ENCODE results near the gene THEMIS.
"Not testable (repeated sequence)": the region's sequence is repeated elsewhere in the genome, so short reads cannot be mapped to it uniquely, and the experiment has no call there.

Gene THEMIS

DNA sequence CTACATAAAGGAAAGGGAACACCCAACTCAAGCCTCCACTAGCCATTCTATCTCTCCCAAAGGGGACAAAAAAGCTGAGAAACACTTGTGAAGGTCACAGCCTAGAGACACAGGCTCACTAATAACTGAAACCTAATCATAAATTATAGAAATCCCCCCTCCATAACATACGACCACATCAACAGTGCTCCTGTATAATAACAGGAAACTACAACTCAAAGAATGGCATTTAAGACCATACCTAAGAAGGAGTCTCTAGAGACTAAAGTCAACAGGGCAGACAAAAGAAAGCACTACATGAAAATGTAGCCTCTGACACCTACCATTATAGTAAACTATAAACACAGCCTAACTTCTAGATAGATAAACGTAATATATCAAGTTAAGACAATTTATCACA lies 82.7 kb downstream of the THEMIS start:
- H3K4me3 ChIP-seq (ENCODE audit: low read length) = no peak overlapping the region
- DNase-seq (ENCODE audit: low read depth, low spot score) = no peak

DNA sequence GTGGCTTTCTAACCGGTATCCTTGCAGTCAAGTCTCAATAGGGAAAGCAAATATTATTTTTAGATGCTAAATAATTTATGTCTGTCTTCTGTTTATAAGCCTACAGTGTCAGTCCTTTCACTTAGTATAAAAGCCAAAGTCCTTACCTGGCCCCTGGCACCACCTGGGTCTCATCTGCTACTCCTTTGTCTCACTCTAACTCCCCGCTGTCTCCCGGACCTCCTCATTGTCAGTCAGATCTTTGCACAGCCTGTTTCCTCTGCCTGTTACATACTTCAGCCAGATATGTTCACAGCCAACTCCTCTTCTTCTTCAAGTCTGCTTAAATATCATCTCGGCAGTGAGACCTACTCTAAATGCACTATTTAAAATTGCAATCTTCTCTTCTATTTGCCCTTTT lies 84.2 kb downstream of the THEMIS start:
- DNase-seq (ENCODE audit: low read depth, low spot score) = no peak
- H3K4me3 ChIP-seq (ENCODE audit: low read length) = no peak overlapping the region

DNA sequence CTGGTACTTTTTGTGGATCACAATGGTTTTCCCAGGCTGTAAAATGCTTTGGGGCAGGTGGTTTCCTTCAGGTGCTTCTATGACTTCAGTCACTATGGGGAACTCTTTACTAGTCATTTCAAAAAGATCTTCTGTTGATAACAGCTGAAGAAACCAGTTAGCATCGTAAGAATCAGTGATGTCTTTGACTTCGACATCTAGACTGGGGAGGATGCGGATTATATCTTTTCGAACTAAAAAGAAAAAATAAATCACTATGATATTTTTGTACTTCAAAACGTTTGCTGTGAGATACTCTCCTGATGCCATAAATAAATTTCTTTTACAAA lies 87.2 kb downstream of the THEMIS start:
- DNase-seq (ENCODE audit: low read depth, low spot score) = no peak
- no peak overlapping the region for H3K4me3 ChIP-seq (ENCODE audit: low read length)

DNA sequence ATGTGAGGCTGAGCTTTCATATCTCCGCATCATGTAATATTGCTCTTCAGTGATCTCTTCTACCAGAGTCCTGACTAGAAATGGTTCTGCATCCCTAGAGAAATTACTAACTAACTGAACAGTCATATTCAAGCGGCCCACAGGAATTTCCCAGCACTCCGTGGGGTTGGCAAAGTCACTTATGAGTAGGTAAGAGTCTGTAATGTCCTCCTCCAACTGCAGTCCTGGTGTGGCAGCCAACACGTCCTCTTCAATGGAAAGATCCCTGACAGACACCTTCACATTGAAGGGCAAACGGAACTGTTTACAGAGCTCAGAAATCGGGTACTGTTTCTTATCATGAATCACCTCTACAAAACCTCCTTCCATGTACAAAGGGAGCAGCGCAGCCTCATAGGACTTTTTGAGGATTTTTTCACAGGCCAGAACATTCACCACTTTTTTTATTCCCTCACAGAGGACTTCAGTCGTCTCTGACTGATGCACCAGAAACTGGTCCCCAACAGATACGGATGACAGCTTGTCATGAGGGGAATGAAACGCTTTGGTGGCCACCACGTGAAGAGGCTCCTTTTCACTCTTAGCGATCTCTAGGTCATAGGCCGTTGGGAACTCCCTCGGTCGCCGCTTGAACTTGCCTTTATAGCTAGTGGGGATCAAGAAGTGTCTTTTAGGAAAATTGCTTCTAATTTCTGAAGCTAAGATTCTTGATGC lies 87.7 kb downstream of the THEMIS start:
- no peak for DNase-seq (ENCODE audit: low read depth, low spot score)
- no peak overlapping the region for H3K4me3 ChIP-seq (ENCODE audit: low read length)

DNA sequence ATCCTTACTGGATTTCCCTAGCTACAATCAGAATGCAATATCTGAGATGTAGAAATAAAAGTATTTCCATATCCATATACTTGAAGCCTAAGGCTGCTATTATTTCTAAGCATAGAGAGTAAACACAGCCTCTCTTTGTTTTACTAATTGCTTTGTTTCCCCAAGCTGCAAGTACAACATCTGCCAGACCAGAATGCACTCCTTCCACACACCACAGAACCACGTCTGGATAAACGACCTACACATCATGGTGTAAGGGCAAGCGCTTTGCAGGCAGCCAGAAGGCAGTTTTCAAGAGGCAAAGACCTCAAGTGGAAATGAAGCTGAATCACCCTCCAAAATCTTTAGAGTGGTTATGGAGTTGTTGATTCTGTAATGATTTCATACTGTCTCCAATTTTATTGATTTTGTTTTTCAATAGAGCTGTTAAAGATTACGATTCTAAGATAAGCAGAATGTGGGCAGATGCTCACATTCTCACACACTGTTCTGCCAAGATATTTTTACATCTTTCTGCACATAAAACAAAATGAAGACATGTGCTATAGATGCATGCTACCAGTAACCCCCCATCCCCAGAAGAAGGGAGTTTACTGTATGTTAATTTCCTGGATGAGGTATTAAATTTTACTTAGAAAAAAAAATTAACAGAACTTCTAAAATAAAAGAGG lies 88.8 kb downstream of the THEMIS start:
- no peak overlapping the region for H3K4me3 ChIP-seq (ENCODE audit: low read length)
- peak; percentile 51 for DNase-seq (ENCODE audit: low read depth, low spot score)

DNA sequence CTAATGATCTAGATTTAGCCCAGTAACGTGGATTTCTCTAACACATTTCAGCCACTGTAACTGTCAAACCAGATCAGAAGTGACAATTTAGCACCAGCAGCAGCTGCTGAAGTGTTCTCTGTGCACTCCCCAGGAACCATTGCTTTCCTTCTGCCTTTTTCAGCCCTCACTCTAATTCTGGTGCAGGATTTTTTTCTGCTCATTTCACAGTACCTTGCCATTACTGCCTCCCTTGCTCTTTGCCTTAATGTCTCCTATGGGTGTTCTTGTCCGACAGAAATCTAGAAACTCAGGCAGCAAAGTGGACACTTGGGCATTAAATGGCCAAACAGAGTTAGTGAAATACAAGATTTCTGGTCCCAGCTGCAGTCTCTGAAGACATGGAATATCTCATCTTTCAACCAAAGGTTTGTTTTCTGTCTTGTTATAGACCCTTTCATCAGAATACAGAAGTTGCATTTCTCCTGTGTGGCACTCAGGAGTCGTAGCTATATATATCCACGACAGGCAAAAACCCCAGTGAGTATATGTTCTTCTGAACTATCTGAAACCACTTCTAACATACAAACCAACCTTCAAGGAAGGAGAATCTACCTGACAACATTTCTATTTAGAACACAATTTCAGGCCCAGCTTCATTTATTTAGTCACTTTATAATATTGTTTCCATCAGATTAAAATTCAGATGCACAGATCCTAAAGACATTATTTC lies 92.9 kb downstream of the THEMIS start:
- no peak for DNase-seq (ENCODE audit: low read depth, low spot score)
- H3K4me3 ChIP-seq (ENCODE audit: low read length) = no peak overlapping the region

DNA sequence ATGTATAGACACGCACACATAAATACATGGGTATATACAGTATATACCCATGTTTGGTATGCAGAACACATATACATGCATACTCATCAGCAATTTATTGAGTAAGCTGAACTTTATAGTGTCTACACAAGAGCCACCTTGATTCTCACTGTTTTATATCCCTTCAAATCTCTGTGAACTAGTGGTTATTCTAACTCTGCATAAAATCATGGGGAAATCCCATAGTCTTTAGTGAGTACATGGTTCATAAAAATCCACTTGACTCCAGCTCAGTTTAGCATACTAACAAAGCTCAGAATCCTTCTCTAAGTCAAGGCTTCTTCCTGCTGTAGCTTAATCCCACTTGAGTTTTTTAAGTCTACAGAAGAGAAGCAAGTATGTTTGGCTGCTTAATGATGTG lies 104.1 kb downstream of the THEMIS start:
- no peak for DNase-seq (ENCODE audit: low read depth, low spot score)
- no peak overlapping the region for H3K4me3 ChIP-seq (ENCODE audit: low read length)

DNA sequence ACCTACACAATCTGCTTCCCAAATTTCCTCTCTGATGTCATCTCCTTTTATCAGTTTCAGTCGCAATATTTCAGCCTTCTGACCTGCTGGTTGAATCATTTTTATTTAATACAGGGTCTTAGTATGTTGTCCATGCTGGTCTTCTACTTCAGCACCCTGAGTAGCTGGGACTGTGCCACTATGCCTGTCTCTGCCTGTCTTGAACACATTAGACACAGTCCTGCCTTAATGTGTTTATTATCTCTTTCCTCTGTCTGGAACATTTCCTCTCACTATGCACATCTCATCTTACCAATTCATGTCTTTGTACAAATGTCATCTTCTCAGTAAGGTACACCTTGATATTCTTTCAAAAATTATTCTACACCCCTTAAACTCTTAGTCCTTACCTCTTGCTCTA lies 106.5 kb downstream of the THEMIS start:
- no peak overlapping the region for H3K4me3 ChIP-seq (ENCODE audit: low read length)
- DNase-seq (ENCODE audit: low read depth, low spot score) = no peak

DNA sequence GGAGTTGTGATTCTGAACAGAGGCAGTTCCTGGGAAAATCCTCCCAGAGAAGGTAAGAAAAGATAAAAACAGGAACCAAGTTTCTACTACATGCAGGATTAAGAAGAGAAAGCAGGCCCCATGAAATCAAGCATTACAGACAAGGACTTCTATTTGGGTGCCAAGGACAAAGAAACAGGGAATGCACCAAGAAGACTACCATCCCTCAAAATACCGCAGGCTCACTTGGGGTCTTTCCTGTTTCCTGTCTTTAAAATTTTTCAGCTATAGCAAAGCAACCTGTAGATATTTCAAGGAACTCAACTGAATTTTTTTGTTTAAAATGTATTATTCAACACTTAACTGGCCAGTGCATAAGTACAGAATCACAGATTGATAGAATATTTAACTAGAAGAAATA lies 107.5 kb downstream of the THEMIS start:
- DNase-seq (ENCODE audit: low read depth, low spot score) = no peak
- no peak overlapping the region for H3K4me3 ChIP-seq (ENCODE audit: low read length)

DNA sequence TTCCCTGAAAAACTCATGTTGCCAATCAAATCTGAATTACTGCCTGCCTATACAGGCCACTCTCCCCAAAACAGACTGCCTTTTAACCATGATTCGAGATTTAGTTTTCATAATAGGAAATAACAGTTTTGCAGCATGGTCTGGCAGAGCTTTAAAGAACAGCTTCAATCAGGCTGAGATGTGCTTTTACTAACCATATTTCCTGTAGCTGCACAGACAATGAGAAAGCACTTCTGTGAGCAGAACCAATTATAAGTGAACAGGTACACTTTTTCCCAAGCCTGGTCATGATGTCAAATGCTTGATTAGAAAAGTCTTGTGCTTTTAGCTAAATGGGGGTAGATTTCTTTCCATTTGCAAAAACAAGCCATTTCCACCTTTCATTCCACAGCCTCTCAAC lies 108.2 kb downstream of the THEMIS start:
- no peak overlapping the region for H3K4me3 ChIP-seq (ENCODE audit: low read length)
- DNase-seq (ENCODE audit: low read depth, low spot score) = peak; percentile 85

DNA sequence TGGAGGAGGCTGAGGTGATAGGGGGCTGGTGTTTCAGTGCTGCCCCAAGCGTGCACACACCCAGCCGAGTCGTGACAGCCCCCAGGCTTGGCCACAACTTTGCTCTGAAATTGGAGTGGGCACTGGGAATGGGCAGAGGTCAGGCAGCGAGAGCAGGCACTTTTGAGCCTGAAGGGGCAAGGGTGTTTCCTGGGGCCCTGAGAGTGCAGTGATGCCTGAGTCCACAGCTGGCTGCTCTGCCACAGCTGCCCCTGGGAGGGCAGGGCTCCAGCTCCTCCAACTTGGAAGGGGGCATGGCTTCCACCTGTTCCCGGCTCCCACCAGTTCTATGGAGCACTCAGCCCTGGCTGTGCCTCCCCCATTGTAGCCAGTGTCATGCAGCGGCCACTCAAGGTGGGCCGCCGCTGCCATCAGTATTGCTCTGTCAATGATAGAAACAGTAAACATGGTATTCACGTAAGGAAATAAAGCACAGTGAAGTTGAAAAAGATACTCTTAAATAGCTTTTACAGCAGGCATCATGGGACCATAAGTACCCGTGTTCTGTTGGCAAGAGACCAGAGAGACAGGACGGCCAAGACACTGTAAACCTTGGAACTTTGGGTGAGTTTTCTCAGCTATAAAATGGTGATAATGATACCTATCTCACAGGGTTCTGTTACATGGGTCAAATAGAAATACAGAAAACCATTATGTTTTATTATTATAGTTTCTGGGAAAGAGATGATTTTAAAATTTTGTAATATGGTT lies 108.9 kb downstream of the THEMIS start:
- H3K4me3 ChIP-seq (ENCODE audit: low read length) = no peak overlapping the region
- no peak for DNase-seq (ENCODE audit: low read depth, low spot score)

DNA sequence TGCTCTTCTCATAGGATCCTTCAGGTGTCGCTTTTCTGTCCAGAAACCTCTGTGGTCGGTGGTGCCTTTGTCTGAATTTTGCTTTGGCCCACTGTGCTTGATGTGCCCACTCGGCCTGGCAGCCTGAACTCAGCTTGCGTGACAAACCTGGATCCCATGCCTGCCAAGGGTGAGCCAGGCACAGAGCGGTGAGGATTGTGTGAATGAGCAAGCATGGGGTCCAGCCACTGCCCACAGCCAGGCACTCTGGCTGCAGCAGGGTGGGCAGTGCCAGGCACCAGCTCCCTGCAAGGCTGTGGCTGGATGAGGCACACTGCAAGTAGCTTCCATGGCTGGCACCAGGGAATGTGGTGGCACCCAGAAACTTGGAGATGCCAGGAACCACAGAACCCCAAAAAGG lies 110.3 kb downstream of the THEMIS start:
- no peak for DNase-seq (ENCODE audit: low read depth, low spot score)
- no peak overlapping the region for H3K4me3 ChIP-seq (ENCODE audit: low read length)

DNA sequence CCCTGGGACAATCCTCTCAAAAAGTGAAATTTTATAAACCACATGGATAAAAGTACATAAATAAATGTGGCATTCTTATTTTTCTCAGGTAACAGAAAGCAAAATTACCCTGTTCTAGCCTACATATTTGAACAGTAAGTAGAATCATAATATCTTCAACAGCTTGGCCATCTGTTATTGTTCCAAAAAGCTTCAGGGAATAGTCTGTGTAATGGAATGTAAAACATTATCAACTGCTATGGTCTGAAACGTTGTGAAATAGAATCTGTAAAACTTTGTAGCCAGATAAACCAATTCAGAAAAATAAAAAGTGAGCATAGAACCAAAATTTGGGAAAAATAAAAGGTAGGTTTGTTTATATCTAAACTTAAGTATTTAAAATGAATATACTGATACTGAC lies 114.7 kb downstream of the THEMIS start:
- H3K4me3 ChIP-seq (ENCODE audit: low read length) = no peak overlapping the region
- no peak for DNase-seq (ENCODE audit: low read depth, low spot score)

DNA sequence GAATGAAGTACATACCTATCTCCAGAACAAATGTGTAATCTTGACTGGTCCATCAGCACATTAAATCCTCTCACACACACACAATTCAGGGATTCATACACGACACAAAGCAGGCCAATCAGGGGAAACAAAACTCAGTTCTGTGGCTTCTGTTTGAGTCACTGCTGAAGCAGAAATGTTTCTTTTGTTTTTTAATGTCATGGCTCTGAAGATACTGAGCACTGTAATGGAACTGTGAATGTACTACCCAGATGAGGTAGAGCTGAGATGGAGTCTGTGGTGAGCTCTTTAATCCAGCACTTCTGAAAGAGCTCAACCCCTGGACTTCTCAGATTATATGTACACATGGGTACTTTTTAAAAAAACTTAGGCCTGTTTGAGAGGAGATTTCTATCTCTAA lies 116.4 kb downstream of the THEMIS start:
- no peak overlapping the region for H3K4me3 ChIP-seq (ENCODE audit: low read length)
- DNase-seq (ENCODE audit: low read depth, low spot score) = no peak

DNA sequence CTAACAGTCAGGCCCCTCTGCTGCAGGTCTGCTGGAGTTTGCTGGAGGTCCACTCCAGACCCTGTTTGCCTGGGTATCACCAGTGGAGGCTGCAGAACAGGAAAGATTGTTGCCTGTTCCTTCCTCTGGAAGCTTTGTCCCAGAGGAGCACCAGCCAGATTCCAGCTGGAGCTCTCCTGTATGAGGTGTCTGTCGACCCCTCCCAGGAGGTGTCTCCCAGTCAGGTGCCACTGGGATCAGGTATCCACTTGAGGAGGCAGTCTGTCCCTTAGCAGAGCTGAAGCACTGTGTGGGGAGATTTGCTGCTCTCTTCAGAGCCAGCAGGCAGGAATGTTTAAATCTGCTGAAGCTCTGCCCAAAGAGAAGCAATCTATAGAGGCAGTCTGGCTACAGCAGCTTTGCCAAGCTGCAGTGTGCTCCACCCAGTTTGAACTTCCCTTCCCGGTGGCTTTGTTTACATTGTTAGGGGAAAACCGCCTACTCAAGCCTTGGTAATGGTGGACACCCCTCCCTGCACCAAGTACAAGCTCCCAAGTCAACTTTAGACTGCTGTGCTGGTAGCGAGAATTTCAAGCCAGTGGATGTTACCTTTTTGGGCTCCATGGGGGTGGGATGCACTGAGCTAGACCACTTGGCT lies 119.1 kb downstream of the THEMIS start:
- not testable (repeated sequence) for H3K4me3 ChIP-seq (ENCODE audit: low read length); DNase-seq (ENCODE audit: low read depth, low spot score)

DNA sequence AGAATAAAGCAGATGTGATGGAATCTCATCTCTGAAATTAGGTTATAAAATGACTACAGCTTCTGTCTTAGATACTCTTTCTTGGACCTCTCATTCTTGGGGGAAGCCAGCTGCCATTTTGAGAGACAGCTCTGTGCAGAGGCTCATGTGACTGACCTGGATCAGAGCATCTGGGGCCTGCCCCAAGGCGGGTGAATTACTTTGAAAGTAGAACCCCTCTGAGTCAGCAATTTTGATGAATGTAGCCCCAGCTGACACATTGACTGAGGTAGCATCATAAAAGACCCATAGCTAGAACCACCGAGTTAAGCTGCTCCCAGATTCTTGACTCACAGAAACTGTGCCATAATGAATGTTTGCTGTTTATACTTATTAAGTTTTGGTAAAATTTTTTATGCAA lies 124.5 kb downstream of the THEMIS start:
- no peak overlapping the region for H3K4me3 ChIP-seq (ENCODE audit: low read length)
- no peak for DNase-seq (ENCODE audit: low read depth, low spot score)

DNA sequence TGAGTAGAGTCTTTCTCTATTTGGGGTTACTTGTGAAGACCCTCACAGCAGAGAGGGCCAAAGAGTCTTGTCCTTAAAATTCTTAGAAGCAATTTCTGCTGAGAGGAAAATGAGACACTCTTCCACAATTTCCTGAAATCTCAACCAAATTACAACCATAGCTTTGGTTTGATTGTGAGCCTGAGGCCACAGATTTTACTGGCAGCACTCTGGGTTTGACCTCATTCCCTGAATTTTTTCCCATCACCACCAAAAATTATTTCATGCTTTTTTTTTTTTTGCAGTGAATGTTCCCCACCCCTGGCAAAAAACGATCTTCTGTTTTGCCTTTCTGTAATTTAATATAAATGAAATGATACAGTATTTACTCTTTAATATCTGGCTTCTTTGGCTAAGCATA lies 125.5 kb downstream of the THEMIS start:
- no peak overlapping the region for H3K4me3 ChIP-seq (ENCODE audit: low read length)
- DNase-seq (ENCODE audit: low read depth, low spot score) = no peak

DNA sequence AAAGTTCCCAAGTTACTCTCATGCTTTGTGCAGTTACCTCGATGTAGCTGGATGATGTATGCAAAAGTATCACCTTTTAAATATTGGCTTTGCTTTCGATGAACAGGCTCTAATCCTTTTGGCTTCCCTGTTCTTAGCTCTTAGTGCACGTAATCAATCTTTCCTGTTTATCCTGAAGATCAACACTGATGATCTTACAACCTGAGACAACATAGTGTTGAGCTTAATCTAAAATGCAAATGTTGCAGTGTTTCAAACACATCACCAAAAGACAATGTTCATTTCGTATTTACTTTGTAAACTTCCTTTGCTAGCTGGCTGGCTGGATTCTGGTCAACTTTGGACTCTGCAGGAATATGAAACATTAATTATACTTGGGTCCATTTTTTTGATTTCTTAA lies 132.1 kb downstream of the THEMIS start:
- no peak for DNase-seq (ENCODE audit: low read depth, low spot score)
- no peak overlapping the region for H3K4me3 ChIP-seq (ENCODE audit: low read length)

DNA sequence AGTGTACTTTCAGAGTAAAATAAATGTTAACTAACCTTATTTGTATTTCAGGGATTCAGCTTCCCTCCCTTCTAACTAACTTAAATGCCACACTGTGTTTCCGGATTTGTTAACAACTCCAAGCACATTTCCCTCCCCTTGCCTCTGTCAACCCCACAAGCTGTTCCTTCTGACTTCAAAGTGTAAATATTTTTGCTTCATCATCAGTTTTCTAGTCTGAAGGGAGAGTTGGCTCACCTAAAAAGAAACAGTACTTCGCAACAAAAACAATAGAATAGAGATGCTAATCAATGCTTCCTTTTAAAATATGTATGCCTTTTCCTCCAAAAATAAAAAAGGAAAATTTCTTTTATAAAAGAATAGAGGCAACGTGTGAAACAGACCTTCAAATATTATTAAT lies 132.6 kb downstream of the THEMIS start:
- no peak for DNase-seq (ENCODE audit: low read depth, low spot score)
- H3K4me3 ChIP-seq (ENCODE audit: low read length) = no peak overlapping the region

DNA sequence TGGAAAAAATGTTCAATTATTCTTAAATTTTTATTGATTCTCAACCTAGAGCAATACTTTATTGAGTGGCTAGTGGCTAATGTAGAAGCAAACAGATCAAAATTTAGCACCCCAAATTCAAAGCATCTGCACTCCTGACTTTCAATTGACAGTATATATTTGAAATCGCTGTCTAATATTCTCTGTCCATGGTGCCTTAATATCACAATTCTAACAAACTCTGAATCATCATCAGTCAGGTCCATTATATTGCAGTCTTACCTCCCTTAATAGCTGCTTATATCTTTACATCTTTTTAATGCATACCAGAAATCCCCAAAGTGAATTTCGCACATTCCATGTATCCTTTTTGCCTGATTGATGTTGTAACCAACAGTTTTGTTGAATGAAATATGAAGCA lies 134.9 kb downstream of the THEMIS start:
- no peak overlapping the region for H3K4me3 ChIP-seq (ENCODE audit: low read length)
- no peak for DNase-seq (ENCODE audit: low read depth, low spot score)
